GM21717 (cell line): Measurements from ENCODE around the gene AUNIP.

Source experiments
- ATAC-seq: cut with Tn5 transposase; IDR thresholded peaks from one replicate; pipeline ENCODE4 v1.9.1; 2021; ENCODE audit warnings: mild to moderate bottlenecking, moderate library complexity; ENCODE audit not compliant: unreplicated experiment

AUNIP gene

DNA sequence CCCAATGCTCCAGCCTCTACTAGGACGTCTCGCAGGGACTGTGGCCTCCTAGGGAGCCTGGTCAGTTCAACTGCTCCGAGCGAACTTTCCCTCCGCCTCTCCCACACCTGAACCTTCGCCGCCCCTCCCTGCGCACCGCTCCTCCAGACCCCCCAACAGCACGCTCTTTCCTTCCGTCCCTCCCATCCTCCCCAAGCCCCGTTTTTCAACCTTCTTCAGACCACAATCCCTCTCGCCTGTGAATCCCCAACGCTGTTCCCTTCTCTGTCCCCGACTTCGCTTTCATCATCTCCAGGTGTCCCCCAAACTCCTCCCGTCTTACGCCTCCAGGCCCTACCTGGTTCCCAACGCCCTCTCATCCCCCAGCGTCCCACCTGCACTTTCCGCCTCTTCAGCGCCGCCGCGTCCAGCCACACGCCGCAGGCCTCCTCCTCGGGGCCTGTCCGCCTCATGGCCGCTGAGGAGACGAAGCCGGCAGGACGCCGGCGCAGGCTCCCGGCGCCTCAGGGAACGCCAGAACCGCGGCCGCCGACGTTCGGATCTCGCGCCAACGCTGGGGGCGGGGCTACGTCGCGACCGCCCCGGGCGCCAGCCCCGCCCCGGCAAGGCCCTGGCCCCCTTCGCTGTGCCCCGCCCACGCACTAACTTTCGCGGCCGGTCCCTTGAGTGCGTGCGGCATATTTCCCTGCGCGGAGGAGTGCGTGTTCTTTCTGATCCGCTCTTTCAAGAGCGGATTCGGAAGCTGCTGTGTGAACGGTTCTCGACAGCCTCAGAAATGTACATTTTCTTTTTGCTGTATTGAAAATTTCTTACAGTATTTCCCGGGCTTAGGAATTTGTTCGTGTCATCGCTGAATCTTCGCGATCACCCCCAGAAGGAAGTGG is at the start of gene AUNIP:
AUNIP (minus strand) TSS at position 552 of the 884 bp plus-strand sequence; CDS start at position 452, 100 bp downstream.
- peak; percentile 78 for ATAC-seq

GRCh38 chr1:25909040-25909439 is 49.8 kb upstream of the AUNIP start:
- ATAC-seq: no peak

- ATAC-seq: no peak
Observed at GRCh38 chr1:25908161-25908560, 48.9 kb upstream of the AUNIP start.

DNA sequence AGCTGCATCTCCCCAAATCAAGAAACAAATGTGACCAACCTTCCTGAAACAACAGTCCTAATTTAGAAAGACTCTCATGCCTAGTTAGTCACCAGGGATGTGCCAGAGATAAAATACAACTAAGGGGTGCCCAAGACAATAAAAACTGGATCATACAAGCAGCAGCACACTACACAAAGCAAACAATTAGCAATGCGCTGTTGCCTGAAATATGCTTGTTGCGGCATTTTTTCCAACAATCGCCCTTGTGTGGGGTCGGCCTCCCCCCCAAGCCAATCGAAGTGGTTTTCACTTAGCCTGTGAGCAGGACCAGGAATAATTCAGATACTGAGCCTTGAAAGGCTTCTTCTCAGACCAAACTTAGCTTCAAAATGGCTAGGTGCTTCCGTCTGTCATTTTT is 48.3 kb upstream of the AUNIP start:
- ATAC-seq: no peak

GRCh38 chr1:25906644-25907300 is 47.5 kb upstream of the AUNIP start:
- no peak for ATAC-seq

GRCh38 chr1:25905680-25906643 is 46.7 kb upstream of the AUNIP start, which contains the start of gene STMN1:
TSS of gene STMN1 (minus strand) at chr1:25906419. CDS start at chr1:25904676, 1,743 bp downstream.
- ATAC-seq: peak; percentile 42

GRCh38 chr1:25904943-25905679 is 45.9 kb upstream of the AUNIP start:
- peak; percentile 74 for ATAC-seq

DNA sequence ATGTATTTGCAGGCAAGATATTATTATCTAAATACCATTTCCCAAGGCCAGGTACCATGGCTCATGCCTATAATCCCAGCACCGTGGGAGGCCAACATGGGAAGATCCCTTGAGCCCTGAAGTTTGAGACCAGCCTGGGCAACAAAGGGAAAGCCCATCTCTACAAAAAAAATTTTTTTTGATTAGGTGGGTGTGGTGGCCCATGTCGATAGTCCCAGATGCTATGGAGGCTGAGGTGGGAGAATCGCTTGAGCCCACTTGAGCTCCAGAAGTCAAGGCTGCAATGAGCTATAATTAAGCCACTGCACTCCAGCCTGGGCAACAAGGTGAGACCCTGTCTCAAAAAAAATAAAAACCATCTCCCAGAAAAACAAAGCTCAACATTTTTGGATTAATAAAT is 44.7 kb upstream of the AUNIP start:
- no peak for ATAC-seq

GRCh38 chr1:25902462-25902861 is 43.2 kb upstream of the AUNIP start:
- ATAC-seq: no peak

DNA sequence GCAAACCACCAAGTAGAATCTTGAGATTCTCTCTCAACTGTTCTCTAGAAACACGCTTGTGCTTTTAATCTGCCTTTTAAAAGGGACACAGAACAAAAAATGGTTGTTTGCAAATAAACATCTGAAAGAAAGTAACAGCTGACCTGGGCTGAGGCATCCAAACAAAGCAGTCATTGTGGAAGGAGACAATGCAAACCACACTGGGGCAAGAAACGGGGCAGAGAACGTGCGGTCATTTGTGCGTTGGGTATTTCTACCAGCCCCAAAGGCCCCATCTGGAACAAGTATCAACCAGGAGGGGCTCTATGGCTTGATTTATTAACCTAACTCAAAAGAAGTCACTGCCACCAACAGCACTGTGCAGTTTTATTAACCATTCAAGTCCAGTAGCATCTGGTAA is 41.0 kb upstream of the AUNIP start:
- no peak for ATAC-seq

DNA sequence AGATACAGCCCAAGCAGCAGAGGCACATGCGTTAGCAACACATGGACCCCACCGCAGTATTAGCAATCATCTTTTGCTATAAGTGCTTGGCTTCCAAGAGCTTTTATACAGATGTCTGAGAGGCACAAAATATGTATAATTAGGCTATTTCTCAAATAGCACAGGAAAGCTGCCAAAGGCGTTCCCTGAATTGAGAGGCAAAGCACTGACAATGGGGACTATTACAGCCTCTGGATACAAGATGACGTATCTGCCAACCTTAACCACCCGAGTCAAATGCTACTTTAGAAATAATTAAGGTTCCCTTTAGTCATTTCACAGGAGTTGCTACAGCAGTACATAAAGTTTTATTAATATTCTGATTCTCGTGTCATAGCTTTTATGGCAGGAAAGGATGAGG is 40.5 kb upstream of the AUNIP start:
- no peak for ATAC-seq

DNA sequence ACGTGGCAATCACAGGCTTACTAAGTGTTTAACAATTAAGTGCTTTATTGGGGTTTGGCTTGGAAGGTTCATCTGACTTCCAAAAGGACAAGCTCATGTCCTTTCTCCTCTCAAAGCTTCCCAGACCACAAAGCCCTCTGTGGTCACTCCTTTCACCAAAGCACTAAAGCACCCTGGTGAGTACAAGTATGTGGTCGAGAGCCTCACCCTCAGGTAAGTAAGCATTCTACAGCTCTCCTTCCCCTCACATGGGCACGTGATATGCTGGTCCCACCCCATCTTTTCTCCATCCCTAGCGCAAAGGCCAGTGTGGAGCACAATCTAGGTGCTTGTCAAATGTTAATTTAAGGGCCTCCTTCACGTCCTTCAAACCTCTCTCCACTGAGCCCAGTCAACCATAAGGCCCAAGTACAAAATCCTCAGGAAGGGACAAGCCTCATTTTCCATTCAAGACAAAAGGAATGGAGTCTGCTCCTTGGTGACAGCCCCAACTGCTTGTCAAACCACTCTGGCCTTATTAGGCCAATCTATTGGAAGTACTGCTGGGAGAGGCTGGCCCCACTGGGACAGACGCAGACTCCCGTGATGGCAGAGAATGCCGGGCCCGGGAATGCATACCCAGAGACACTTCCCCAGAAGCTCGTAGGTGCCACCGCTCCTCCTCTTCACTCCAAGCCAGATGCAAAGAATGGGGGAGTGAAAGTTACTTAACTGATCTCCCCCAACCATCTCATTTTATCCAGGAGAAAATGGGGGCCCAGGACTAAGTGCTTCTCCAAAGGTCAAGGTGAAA is 39.2 kb upstream of the AUNIP start:
- ATAC-seq: no peak

DNA sequence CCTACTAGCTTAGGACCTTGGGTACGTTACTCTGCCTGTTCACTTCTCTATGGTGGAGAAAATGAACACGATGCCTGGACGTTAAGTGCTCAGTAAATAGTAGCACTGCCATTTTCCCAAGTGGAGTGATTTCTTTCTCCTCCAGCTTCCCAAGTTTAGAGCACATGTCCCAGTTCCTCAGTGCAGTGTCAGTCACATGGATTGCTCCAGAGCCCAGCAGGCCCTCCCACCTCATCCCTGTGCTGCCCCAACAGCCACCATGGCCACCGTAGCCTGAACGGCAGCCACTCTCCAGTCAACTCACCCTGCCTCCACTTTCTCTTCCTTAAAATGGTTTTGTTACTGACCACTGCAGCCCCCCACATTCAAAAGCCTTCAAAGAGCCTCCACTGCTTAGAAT is 38.5 kb upstream of the AUNIP start:
- ATAC-seq: no peak

DNA sequence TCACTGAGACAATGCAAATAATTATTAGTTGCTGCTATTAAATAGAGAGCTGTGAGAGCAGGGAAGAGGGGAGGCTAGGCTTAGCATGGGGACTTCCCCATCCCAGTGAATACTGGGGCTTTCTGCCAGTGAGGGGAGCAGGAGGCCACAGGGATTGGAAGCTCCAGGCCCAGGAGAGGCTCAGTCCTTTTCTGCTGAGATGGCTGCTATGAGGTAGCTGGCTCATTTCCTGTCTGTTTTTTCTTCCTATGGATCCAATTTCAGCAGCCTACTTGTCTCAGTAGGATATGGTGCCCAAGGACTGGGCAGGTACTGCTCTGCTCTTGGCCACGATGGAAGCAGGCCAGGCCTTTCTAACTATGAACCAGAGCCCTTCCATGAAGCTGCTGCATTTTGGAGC is 37.0 kb upstream of the AUNIP start:
- ATAC-seq: no peak

DNA sequence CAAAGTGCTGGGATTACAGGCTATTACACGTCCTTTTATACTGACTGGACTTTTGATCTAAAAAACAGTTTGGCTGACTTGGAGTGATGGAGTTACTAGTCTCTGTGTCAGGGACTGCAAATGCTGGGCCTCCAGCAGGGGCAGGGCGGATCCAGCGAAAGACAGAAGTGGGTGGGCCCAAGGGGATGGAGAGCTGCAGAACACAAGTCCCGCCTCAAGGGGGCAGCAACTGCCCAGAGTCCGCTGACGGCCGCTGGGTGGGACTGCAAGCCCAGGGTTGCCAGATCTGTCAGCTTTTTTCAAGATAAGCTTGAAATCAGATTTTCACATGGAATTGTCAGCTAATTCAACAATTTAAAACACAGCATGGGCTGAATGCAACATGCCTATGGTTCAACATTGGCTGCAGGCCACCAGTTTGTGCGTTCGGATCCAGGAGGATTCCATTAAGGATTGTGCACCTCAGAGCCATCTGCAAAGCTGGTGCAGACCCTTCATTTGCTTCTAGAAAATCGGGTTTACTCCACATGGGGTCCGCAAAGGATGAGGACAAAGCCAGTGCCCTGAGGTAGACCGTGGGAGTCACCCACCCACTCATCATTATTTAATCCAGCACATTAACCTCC is 36.2 kb upstream of the AUNIP start:
- peak; percentile 70 for ATAC-seq

GRCh38 chr1:25893116-25893515 is 33.9 kb upstream of the AUNIP start:
- ATAC-seq: no peak

GRCh38 chr1:25891606-25892005 is 32.3 kb upstream of the AUNIP start:
- no peak for ATAC-seq

DNA sequence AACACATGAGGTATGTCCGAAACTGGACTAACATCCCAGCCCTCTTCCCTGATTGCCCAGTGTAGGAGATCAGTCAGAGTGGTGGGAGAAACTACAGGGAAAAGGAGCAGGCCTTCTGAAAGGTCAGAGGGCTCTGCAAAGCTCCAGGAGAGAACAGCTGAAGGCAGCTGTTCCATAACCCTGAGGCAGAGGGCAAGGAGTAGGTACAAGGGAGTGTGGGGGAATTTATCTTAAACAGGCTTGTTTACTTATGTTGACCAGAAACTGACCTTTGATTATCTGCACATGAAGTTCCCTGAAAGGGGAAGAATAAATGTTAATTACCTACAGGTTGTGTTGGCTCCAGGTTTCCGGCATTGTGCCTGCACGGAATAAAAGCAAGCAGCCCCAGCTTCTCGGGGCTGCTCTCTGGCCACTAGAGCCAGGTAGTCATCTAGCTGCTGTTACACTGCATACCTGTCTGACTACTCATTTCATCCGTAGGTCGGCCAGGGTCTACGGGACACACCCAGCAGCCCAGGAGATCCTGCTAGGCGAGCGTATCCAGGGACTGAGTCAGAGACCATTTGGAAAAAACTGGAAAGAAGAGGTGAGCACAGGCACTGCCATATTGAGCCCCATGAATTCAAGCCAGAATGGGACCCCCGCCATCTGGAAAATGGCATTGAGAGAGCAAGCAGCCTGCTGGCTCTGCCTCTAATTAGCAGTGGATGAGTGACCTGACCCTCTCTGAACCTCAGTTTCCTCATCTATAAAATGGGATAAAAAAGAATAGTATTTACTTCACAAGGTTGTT is 31.2 kb upstream of the AUNIP start:
- ATAC-seq: no peak
